Right ventricle myocardium superior (tissue), 1 donor: ENCODE data around the gene CERS2. TPM values are rescaled to one million over a fixed set of nuclear protein-coding genes. Genes with fewer than 3 reads are reported as not detected.

Source experiments
- ATAC-seq: fragments of 200-7000 bp; cut with Tn5 transposase; one replicate; pipeline ENCODE4 v1.9.1; 2020; ENCODE audit warnings: mild to moderate bottlenecking; ENCODE audit not compliant: poor library complexity
- DNase-seq: peaks from one replicate; pipeline ENCODE4 v3.0.0-alpha.2; 2020
- intact Hi-C: fragments of 100-400 bp; cut with DNase I; formaldehyde crosslinking; loops from one replicate; pipeline ENCODE4 v1.11.2; 2022
- long read RNA-seq: library from polyadenylated mRNA; unstranded; transcript quantifications from one replicate; pipeline ENCODE4 v2.0.0, GENCODE V29; 2021
- total RNA-seq: library from RNA; stranded (reverse); fragmentation: NEBNext Ultra II Directional; extraction: Animal tissue kit (Norgen Biotek cat#: 25700); gene quantifications from one replicate; pipeline ENCODE4 v1.2.1, GENCODE V29; 2021
- donor health status: DM: no; HTN: yes; CAD: no; lungs with severe emphysema.

Gene CERS2
- 82.5 TPM for total RNA-seq
- long read RNA-seq, transcript CERS2-201 (11 exons, 2,544 nt) = minor isoform, 17 of 207 reads
- long read RNA-seq, transcript CERS2-205 (11 exons, 2,505 nt) = major isoform, 172 of 207 reads
- long read RNA-seq, partial matches to known transcripts = 6 of 207 reads
- long read RNA-seq, other reads (novel, unspliced or antisense) = 12 of 207 reads

- ATAC-seq (peak; percentile 67), DNase-seq (peak; percentile 90)
- intact Hi-C loops = no loop called here
Observed at GRCh38 chr1:150974580-150975478, at the start of gene CERS2. Gene CERS2, minus strand, starts transcription at chr1:150974835. Its CDS starts 5,745 bp downstream, at chr1:150969090.

- DNase-seq = no peak
- intact Hi-C loops = no loop called here
- peak; percentile 82 for ATAC-seq
Observed at GRCh38 chr1:151013518-151013917, 38.9 kb upstream of the CERS2 start.

GRCh38 chr1:151012684-151013471 is 38.2 kb upstream of the CERS2 start:
- peak; percentile 60 for ATAC-seq
- intact Hi-C loops = no loop called here
- DNase-seq = no peak

- ATAC-seq (no peak), DNase-seq (no peak)
- intact Hi-C loops = no loop called here
Observed at GRCh38 chr1:151011154-151011850, 36.7 kb upstream of the CERS2 start.

GRCh38 chr1:151010346-151010726 is 35.7 kb upstream of the CERS2 start:
- ATAC-seq (no peak), DNase-seq (no peak)
- intact Hi-C loops = no loop called here

- intact Hi-C loops = no loop called here
- DNase-seq (no peak), ATAC-seq (no peak)
Observed at GRCh38 chr1:151009674-151010345, 35.2 kb upstream of the CERS2 start.

GRCh38 chr1:151009206-151009587 is 34.6 kb upstream of the CERS2 start:
- intact Hi-C loops = no loop called here
- ATAC-seq (no peak), DNase-seq (no peak)

GRCh38 chr1:151008244-151009205 is 33.9 kb upstream of the CERS2 start, which contains the start of gene PRUNE1:
Gene PRUNE1, plus strand, starts transcription at chr1:151008449. Its CDS starts 184 bp downstream, at chr1:151008633.
- intact Hi-C loops = no loop called here
- ATAC-seq (peak; percentile 92), DNase-seq (peak; percentile 98)

GRCh38 chr1:151007853-151008243 is 33.2 kb upstream of the CERS2 start:
- DNase-seq (no peak), ATAC-seq (no peak)
- intact Hi-C loops = no loop called here

GRCh38 chr1:151006327-151007052 is 31.9 kb upstream of the CERS2 start, which contains the start of gene MINDY1:
Gene MINDY1, minus strand, starts transcription at chr1:151006902. Its CDS starts 4,285 bp downstream, at chr1:151002617.
- intact Hi-C loops = no loop called here
- ATAC-seq (peak; percentile 76), DNase-seq (peak; percentile 72)

- no peak for ATAC-seq
- intact Hi-C loops = no loop called here
- no peak for DNase-seq
Observed at GRCh38 chr1:151005729-151006319, 31.2 kb upstream of the CERS2 start.

GRCh38 chr1:151003180-151003579 is 28.5 kb upstream of the CERS2 start:
- ATAC-seq (no peak), DNase-seq (no peak)
- intact Hi-C loops = no loop called here

- intact Hi-C loops = no loop called here
- no peak for DNase-seq
Observed at GRCh38 chr1:151002611-151003010, 28.0 kb upstream of the CERS2 start.

GRCh38 chr1:151002051-151002450 is 27.4 kb upstream of the CERS2 start:
- ATAC-seq (no peak), DNase-seq (no peak)
- intact Hi-C loops = no loop called here

More at GRCh38 chr1:151002611-151003010, 28.0 kb upstream of the CERS2 start:
- ATAC-seq = no peak

- no peak for ATAC-seq
- intact Hi-C loops = no loop called here
- no peak for DNase-seq
Observed at GRCh38 chr1:151001602-151002001, 27.0 kb upstream of the CERS2 start.

- DNase-seq (no peak), ATAC-seq (no peak)
- intact Hi-C loops = no loop called here
Observed at GRCh38 chr1:151000408-151000807, 25.8 kb upstream of the CERS2 start.
